ENCODE data around the gene RYR3.
"Not testable (repeated sequence)": the region's sequence is repeated elsewhere in the genome, so short reads cannot be mapped to it uniquely, and the experiment has no call there.

Gene RYR3

DNA sequence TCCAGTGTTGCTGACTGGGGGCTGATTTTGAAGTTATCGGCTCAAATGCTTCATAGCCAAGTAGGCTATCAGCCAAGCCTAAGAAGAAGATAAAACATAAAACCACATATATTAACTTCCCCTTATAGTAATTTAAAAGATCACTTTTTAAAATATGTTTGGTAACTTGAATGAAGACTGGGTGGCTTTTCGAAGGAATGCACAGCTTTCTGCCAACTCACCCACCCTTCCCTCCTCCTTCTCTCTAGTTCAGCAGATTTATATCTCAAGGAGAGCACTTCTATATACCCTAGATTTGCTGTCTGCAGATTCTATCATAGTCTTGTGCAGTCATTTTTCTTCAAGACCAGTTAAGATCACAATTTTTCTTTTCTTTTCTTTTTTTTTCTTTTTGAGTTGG lies 468.1 kb downstream of the RYR3 start:
- no peak for DNase-seq (ENCODE audit: low read depth)

DNA sequence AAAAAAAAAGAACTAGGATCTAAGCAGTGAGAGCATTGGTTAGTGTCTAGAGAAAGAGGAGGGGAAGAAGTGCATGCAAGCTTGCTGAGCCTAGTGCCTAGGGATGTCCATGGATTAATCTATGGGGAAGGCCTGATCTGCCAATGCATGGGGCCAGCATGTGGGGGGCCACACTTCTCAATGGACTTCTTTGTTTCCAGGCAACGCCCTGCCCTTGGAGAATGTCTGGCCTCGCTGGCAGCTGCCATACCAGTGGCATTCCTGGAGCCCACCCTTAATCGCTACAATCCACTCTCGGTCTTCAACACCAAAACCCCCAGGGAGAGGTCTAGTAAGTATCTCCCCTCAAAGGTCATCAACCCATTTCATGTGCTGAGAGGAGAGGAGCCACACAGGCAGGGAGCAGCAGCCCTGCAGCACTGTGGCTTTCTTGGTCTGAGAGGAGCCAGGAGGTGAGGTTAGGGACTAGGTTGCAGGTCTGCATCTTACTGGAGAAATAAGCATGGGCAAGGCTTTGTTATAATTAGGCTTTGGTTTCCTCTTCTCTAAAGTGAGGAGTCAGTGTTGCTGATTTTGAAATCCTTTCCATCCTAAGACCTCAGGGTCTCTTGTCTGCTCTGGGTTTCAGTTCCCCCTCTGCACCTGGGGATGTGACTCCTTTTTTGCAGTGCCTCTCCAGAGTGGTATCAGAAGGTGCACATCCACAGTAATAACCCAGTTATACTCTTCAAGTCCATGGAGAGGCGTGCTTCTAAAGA lies 469.4 kb downstream of the RYR3 start:
- no peak for DNase-seq (ENCODE audit: low read depth)

DNA sequence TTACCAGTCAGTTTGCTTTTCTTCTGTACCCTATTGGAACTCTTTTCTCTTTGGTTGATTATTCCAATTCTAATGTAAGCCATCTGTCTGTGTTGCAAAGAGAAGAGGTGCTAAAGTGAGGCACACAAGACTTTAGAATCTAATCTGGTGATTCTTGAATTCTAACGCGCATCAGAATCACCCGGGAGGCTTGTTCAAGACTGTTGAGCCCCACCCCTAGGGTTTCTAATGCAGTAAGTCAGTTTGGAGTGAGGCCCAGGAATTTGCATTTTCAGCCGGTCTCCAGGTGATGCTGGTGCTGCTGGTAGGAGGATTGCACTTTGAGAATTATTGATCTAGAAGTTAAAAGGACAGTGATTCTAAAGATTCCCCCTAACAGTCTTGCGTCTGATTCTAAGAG lies 472.2 kb downstream of the RYR3 start:
- DNase-seq (ENCODE audit: low read depth): no peak

DNA sequence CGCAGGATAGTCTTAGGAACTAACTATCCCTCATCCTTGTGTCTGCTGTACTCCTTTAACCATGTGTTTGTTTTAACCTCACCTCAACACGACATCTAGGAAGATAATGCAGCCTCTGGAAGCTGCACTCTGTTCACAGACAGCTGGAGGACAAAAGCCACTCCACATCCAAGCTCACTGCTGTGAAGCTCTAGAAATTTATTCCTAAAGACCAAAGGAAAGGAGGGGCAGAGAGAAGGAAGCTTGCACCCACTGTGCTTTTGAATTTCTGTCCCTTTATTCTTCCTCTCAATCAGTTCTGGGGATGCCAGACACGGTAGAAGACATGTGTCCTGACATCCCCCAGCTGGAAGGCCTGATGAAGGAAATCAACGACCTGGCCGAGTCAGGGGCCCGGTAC lies 474.6 kb downstream of the RYR3 start:
- DNase-seq (ENCODE audit: low read depth): no peak

DNA sequence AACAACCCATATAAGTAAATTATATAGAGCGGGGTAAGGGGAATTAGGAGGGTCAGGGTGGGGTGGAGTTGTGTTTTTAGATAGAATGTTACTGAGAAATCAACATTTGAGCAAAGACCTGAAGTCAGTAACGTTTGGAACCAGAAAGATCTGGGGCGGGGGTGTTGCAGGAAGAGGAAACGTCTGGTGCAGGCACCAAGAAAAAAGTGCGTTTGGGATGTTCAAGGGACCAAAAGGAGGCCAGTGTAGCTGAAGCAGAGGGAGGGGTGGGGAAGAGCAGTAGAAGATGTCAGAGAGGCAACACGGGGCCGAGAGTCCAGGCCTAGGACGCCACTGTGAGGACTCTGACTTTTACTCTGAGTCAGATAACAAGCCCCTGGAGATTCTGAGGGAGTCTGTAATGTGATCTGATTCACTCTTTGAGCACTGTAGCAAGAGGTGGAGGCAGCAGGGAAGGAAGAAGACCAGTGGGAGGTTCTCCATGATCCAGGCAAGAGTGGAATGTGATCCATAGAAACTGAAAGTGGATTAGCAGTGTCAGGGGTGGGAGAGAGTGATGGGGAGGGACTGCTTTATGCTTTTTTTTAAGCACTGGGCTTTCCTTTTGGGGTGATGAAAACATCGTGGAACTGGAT lies 478.3 kb downstream of the RYR3 start:
- peak; percentile 60 for DNase-seq (ENCODE audit: low read depth)

DNA sequence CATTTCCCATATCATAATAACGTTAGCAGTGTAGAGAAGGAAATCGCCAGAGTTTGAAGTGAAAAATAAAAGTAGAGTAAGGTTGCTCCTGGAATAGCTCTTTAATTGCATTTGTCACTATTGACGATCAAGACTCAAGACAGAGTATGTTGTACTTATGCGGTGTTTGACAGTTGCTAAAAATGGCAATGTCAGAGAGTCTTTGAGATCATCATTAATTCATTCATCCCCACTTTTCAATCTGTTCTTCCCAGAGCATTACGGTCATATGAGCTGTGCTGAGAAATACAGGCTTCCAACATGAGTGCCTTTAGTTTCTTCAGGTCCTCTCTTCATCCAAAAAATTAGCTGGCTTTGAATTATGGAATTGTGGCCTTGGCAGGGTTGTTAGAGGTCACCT lies 483.7 kb downstream of the RYR3 start:
- DNase-seq (ENCODE audit: low read depth): no peak

DNA sequence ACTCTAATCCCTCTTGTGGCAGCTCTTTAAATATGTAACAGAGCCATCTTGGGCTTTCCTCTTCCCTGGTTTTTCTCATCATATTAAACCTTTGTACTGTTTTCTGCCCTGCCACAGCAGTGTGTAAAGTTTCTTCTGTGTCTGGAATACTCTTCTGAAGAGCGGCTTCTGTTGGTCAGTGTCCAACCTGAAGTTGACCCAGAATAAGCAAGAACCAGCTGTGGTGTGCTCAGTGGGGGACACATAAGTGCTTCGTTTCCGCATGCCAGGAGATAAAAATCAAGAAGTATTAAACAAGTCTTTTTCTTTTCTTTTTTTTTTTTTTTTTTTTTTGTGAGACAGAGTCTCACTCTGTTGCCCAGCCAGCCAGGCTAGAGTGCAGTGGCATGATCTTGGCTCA lies 484.3 kb downstream of the RYR3 start:
- no peak for DNase-seq (ENCODE audit: low read depth)

DNA sequence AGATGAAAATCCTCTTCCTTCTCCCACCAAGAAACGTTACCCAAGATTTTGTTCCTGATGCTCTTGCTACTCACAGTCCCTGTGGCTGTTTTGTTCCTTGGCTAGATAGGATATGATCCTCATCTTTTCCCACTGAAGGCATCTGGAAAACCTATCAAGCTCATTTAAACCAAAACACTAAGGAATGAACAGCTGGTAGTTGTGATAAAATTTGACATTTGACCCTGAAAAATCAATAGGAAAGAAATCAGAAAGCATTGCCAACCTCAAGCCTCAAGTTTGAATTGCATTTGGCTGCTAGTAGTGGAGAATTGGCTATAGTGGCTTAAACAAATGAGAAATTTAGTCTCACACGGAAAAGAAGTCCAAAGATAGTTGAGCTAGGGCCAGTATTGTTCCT lies 486.9 kb downstream of the RYR3 start:
- no peak for DNase-seq (ENCODE audit: low read depth)

DNA sequence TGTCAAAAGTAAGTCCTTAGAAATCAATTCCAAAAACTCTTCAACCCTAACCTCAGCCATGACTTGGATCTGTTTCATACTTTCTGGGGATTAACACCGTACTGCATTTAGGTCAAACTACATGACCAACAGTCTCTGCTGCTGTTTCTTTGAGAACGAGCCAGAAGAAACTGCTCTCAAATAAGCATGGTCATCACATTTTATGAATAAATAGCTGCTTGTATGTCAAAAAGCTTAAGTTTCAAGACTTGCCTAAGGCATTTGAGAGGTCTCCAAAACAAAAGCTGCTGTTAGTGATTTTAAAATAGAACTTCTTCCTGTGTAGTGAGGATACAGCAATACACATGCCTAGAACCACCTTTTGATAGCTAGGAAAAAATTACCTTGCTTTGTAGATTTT lies 491.2 kb downstream of the RYR3 start:
- DNase-seq (ENCODE audit: low read depth): no peak

DNA sequence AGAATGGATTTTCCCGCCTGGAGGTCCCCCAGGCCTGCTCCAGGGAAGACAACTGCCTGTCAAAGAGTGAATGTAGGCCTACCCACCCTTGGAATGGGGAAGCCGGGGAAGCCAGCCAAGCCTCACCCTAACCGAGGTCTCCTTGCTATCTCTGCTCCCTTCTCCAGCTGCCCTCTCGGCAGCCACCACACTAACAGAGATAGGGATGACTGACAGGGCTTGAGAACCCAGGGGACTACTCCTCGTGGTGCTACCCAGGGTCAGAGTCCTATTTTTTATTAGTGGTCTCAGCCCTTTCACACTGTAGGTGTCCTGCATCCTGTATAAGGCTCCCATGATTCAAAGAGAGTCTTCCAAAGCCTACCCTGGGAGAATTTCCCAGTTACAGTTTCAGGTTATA lies 496.9 kb downstream of the RYR3 start:
- no peak for DNase-seq (ENCODE audit: low read depth)

DNA sequence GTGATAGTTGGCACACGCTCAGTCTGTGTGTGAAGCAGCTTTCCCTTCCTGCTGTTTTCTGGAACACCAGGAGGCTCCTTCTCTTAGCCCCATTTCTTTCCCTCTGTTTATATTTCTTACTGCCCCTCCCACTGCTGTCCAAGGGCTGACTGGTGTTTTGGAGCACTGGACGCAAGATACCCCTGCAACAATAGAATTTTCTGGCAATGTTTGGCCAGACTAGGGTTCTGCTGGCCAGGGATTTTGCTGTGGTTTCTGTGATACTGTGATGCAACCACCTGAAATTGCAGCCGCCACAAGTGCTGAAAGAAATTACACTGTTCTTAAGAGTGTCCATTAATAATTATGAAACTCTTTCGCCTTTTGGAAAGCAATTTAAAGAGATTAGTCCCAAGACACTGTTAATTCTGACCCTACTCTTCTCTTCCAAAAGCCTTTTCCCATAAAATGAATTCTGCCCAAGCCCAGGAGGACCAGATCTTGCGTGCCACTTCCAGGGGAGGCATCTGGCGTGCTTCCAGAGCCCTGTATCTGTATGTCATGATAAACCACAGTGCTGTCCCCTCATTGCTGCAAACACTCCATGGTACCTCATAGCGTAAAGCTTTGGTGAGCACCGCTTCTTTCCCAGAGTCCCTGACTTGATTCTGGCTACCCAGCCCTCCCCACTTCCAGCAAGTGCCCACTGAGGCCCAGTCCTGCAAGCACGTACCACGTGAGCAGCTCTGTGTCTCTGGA lies 498.1 kb downstream of the RYR3 start:
- peak; percentile 29 for DNase-seq (ENCODE audit: low read depth)

DNA sequence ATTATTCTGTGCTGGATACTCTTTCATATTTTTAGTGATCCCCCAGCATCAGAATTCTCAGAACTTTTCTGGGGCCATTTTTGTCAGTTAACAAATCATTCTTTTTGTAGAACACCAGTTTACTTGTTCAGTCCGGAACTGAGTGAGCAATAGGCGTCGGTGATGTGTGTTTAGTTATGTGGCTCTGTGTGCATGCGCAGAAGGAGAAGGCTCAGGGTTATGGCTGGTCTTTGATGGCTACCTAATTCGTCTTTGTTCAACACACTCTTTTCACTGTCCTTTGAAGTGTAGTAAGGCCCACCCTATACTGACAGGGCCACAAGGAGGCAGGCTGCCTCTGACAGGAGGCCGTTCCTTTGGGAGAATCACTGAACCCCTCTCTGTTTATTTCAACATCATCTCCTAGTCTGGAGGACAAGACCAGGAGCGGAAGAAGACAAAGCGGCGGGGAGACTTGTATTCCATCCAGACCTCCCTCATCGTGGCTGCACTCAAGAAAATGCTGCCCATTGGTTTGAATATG lies 499.4 kb downstream of the RYR3 start:
- no peak for DNase-seq (ENCODE audit: low read depth)

DNA sequence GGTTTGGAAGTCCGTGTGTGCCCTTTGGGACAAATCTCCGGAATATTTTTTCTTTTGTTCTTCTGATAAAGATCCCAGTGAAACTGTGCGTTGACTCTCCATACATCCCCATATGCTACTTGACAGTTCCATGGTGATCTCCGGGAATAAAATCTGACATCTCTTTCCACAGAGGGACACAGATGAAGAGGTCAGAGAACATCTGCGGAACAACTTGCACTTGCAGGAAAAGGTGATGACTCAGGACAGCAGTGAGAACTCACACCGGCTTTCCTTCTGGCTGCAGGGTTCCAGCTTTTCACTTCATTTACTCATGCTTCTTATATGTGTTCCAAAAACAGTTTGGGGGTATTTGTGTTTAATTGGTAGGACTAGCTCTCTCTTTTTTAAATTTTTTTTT lies 500.0 kb downstream of the RYR3 start:
- DNase-seq (ENCODE audit: low read depth): no peak

DNA sequence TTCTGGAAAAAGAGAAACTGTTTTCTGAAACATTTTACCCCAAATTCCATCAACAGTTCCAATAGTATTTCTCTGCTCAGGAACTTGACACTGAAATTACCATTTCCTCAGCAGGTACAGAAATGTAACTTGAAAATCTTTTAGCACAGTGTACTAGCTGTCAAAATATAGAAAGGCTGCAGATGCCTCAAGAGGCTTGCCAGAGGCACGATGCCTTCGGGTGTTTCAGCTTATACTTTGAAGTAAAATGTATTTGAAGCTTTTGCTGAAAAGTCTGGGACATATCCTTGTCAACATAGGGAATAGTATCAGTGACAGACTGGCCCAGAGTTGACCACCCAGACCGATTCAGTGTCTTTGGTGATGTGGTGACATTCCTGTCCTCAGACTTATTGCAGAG lies 503.1 kb downstream of the RYR3 start:
- no peak for DNase-seq (ENCODE audit: low read depth)

DNA sequence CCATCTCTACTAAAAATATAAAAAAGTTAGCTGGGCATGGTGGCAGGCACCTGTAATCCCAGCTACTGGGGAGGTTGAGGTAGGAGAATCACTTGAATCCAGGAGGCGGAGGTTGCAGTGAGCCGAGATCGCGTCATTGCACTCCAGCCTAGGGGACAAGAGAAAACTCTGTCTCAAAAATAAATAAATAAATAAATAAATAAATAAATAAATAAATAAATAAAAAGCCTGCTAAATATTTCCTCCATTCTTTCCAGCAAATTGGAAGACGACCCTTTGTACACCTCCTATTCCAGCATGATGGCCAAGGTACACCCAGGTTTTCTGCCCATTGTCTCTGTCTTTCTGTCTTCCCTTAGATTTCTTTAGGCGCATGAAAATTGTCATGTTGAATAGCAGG lies 508.7 kb downstream of the RYR3 start:
- DNase-seq (ENCODE audit: low read depth): not testable (repeated sequence)

DNA sequence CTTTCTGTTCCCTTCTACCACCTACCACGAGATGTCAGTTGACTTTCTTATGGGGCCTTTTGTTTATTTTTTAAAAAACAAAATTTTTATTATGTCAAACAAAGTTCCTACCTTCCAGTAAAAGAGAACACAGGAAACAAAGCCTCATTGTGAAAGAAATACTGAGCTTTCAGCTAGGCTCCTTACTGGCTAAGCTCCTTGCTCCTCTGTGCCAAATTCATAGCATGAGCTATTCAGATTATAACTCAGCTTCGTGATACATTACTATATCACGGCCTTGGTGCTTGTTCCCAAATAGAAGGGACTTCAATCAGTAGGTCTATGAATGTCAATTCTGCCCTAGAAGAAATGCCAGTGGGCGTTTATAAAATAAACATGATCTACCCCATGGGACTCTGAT lies 511.7 kb downstream of the RYR3 start:
- DNase-seq (ENCODE audit: low read depth): no peak

DNA sequence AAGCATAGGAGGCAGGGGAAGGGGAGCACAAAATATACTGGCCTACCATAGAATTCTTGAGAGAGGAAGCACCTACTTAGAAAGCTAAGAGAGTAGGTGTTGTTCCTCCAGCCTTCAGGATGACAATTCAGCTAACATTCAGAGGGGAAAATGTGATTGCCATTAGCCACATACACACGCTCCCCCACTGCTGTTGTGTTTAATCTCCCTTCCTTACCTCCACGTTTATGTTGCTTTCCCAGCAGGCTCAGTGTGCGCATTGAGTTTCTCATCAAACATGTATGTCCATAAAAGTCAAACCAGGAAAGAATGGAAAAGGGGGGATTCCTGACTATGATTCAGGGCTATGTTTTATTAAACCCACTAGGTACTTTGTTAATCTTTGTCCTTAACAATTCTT lies 512.4 kb downstream of the RYR3 start:
- no peak for DNase-seq (ENCODE audit: low read depth)

DNA sequence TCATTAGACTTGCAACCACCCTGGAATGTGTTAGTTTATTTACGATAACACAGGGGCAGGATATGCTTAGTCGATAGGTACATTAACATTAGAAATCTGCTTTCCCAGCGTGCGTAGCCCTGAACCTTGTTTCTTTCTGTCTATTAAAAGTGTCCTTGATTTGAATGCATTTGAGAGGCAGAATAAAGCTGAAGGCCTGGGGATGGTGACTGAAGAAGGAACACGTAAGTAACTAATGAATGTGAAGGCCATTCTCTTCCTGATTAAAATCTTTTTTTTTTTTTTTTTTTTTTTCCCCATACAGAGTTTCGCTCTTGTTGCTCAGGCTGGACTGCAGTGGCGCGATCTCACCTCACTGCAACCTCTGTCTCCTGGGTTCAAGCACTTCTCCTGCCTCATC lies 514.7 kb downstream of the RYR3 start:
- DNase-seq (ENCODE audit: low read depth): no peak

DNA sequence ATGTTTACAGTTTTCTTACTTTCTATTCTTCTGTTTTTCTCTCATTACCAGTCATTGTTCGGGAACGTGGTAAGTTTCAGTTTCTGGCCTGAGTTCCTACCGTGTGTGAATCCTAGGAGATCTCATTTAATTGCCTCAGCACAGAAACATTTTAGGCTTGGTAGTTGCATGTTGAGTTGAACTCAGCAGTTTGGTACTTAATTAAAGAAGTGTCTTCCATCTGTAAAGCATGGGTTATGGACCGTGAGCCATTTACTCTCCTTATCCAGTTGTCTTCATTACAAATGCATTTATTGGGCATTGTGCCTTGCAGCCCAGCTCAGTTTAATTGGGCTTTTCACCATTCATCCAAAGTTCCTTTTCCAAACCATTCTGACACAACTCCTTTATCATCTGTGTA lies 515.4 kb downstream of the RYR3 start:
- no peak for DNase-seq (ENCODE audit: low read depth)

DNA sequence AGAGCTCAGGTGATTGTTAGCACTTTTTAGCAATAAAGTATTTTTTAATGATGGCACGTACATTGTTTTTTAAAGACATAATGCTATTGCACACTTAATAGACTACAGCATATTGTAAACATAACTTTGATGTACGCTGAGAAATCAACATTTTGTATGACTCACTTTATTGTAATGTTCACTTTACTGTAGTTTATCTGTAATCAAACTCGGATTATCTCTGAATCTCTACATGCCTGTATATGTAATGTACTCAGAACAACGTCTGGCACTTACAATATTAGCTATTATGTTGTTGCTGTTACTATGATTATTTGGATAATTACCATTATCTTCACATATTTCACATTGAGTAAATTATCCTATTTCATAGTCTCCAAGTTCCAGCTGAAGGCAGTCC lies 519.6 kb downstream of the RYR3 start:
- DNase-seq (ENCODE audit: low read depth): no peak

DNA sequence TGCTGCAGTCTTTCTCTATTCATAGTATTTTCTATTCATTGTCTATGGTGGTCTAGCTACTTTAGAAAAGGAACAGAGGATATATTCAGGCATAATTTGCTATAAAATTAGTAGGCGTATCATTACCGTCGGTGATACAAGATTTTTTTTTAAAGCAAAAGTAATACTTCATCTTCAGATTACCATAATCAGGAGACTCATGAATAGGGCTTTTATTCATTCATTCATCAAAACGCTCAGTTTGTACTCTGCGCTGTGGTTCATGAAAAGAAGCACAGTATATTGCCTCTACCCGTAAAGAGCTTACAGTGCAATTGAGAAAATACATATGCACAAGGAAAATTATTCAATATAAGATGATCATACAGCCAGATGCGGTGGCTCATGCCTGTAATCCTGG lies 520.9 kb downstream of the RYR3 start:
- no peak for DNase-seq (ENCODE audit: low read depth)

DNA sequence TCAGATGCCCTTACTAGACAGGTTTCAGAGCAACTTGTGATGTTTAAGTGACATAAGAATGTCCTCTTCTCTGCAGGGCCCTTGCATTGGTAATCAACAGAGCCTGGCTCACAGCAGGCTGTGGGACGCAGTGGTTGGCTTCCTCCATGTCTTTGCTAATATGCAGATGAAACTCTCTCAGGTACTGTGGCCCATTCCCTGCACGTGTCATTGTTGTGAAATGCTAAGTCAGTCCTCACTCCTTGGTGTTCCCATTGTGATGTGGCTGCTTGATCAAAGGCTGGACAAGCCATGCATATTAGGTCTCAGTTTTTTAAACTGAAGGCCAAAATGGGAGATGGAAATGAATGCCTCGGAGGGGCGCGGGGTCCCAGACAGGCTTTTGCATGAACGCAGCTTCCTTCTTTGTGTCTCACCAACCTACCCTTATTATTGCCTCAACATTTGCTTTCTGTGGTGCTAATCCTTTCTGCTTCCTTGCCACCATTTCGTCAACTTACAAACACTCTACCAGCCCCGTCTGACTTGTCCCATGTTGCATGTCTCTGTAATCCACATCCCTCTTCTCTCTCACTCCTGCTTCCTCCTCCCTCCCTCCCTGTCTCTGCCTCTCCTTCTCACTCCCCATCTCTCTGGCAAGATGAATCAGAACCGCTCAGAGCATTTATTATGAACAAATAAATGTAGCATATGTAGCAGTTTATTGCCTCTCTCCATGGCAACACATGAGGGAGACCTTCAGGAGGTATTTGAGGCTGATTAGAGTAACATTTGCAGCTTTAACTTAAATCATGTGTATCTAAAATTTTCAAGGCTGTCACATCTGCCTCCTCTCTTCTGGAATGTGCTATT lies 524.4 kb downstream of the RYR3 start:
- peak; percentile 10 for DNase-seq (ENCODE audit: low read depth)

Data from amniotic epithelial cell (primary cell).